Stimulated activated naive CD8-positive, alpha-beta T cell treated with anti-CD3 and anti-CD28 coated beads, Interleukin-15, Interleukin-2, amounts not matched to agents 100 U/mL and 50 U/mL, for 24 hours (primary cell): ENCODE measurements around the gene SIRPA.
"Not testable (repeated sequence)": the region's sequence is repeated elsewhere in the genome, so short reads cannot be mapped to it uniquely, and the experiment has no call there.

Experiments
- ATAC-seq: fragments of 150-1000 bp; cut with Tn5 transposase; one replicate; pipeline ENCODE4 v1.10.0; 2021
- DNase-seq: peaks from one replicate; pipeline ENCODE4 v3.0.0; 2021

The SIRPA gene

DNA sequence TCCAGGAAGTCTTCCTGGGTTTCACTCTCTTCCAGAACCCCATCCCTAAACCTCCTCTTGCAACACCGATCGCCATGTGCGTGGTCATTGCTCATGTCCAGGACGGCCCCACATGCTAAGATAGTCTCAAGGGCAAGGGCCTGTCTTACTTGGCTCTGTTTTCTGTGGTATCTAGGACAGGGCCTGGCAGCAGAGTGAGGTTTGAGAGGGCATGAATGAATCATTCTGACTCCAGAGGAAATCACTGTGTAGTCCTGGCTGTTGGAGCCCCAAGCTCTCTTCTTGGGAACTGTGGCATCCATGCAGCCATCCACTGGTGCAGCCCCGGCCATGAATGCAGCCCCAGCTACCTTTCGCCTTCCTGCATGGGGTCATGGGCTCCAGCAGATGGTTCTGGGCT, 12.4 kb downstream of the SIRPA start:
- no peak for DNase-seq
- ATAC-seq = no peak

GRCh38 chr20:1908191-1908590, 13.0 kb downstream of the SIRPA start:
- no peak for DNase-seq
- peak; percentile 7 for ATAC-seq

DNA sequence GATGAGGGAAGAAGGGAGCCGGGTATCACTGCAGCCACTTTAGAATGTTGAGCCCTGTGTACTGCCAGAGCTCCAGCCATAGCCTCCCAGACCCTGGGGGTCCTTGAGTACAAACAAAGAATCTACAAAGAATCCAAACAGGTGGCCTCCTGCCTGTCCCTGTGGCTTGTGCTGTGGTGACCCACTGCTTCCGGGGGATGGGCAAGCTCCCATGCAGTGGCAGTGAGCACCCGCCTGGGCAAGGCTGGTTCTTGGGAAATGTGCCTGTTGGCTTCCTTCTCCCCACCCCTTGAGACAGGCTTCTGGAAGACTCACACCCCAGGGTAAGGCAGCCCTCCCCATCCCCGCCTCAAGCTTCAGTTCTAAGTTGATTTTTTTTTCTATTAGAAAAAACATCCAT, 13.9 kb downstream of the SIRPA start:
- DNase-seq (no peak), ATAC-seq (no peak)

DNA sequence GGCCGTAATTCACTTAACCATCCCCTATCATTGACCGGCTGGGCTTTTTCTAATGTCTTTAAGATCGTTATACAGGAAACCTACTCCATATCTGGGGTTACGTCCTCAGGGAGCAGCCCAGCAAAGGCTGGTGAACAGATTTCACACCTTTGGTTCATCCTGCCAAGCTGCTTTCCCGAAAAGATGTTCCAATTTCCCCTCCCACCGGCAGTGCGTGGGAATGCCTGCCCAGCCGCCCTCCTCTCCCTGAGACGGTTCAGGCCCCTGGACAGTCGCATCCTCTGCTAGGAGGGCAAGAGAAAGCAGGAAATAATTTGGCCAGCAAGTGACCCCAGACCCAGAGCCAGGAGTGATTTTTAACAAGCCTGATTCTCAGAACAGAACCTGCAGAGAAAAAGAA, 16.3 kb downstream of the SIRPA start:
- no peak for DNase-seq
- no peak for ATAC-seq

GRCh38 chr20:1912053-1912452, 16.8 kb downstream of the SIRPA start:
- ATAC-seq (no peak), DNase-seq (no peak)

DNA sequence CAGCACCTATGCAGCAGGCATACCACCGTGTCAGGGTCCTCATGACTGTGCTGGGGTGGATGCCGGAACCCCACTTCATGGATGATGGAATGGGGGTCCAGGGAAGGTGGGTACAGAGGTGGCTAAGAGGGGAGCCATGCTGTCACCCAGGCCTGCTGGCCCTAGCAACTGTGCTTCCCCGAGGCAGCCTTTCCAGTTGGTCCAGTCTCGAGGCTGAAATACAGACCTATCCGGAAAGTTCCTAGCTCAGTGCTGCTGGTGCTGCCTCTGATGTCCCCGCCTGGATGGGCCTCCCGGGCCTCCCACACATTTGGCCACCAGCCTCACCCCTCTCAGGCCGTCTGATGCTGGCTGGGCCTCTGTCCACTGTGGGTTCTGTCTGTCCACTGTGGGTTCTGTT, 17.4 kb downstream of the SIRPA start:
- DNase-seq (no peak), ATAC-seq (no peak)

DNA sequence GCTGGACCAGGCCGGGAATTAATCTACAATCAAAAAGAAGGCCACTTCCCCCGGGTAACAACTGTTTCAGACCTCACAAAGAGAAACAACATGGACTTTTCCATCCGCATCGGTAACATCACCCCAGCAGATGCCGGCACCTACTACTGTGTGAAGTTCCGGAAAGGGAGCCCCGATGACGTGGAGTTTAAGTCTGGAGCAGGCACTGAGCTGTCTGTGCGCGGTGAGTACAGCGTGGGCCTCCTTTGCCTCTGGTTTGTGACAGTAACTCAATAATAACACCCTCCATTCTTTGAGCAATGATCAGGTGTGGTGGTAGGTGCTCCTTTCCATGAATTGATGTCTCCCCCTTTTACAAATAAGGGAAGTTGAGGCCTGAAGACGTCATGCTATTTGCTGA, 20.0 kb downstream of the SIRPA start:
- ATAC-seq, DNase-seq: not testable (repeated sequence)

- DNase-seq (no peak), ATAC-seq (no peak)
These were observed 20.5 kb downstream of the SIRPA start for GRCh38 chr20:1915725-1916124.

- DNase-seq (no peak), ATAC-seq (no peak)
These were observed 22.6 kb downstream of the SIRPA start for GRCh38 chr20:1917786-1918185.

DNA sequence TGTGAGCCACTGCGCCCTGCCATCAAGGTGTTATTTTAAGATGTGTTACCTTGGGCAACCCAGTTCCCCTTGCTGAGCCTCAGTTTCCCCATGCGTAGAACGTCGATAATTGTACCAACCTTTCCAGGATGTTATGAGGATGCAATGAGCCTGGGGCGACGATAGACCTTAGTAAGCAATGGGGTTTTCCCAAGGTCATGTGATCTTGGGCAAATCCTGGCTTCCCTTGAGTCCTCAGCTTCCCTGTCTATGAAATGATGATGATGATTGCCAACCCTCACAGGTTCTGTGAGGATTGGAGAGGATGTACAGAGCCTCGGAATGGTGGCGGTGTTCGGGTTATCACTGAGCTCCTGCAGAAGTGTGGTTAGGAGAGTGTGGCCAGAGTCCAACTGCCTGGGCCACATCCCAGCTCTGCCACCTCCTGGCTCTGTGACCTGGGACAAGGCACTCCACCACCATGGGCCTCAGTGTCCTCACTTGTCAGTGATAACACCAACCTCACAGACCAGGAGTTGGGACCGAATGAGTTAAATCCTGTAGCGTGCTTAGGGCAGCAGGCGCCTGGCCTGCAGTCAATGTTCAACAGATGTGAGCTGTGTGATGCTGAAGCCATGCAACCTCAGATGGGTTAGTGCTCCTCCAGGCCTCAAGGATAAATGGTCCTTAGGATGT, 23.4 kb downstream of the SIRPA start:
- no peak for ATAC-seq
- no peak for DNase-seq

DNA sequence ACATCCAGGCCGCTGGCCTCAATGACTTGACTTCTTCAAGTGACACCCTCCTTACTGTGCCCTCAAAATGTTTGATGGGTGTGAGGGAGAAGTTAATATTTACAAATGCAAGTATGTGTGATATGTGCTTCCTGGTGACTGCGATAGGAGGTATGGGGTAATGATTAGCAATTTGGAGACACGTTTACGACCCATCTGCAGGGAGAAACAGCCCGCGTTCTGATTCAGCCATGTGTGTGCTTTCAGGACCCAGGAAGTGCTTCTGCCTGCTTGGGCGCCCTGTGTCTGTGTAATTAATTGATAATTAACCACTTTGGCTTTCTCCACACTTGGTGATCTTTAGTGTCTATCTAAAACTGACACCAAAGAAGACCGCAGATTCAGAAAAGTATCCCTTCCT, 25.0 kb downstream of the SIRPA start:
- no peak for ATAC-seq

DNA sequence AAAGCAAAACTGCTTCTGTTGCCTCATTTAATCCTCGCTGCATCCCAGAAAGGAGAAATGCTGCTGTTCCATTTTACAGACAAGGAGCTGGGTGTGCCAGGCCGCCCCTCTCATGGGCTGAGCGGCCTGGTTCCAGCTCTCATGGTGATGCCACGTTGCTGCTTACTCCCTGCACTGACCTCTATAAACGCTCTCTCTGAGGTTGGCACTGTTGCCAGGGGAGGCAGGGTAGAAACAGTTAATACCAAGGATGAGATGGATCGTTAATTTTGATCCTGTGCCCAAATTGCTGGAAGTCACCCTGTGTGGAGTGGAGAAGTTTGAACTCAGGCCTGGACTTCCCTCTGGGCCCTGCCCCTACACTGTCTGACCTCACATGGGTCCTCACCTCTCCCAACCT, 25.6 kb downstream of the SIRPA start:
- DNase-seq (no peak), ATAC-seq (no peak)

More for the DNA sequence above, 25.0 kb downstream of the SIRPA start:
- DNase-seq = no peak

DNA sequence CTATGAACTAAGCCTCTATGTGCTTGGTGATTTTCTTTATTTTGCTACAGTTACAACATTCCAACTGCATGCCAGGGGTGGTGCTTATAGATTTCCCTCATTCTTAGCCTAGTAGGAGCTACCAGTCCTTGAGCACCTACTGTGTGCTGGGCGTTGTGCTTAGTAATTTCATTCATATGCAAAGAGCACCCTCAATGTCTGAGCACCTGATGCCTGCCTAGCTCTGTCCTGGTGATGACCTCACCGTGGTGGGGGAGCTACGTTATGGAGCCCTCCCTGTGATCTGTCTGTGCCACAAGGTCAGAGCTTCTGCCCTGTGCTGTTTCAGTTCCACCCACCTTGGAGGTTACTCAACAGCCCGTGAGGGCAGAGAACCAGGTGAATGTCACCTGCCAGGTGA, 26.8 kb downstream of the SIRPA start:
- not testable (repeated sequence) for DNase-seq, ATAC-seq

DNA sequence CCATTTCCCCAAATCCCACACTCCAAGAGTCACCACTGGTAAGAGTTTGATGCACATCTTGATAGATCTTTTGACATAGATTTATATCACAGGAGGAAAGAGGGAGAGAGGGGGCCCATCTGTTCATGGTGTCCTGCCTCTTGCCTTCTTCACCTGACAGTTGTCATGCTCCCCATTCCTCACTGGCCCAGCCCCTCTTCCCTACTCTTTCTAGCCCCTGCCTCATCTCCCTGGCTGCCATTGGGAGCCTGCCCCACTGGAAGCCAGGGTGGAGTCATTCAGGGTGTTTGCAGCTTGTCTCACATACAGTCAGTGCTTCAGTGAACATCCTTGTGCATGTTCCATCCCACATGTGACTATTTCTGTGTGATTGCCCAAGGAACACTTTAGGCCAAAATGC, 27.6 kb downstream of the SIRPA start:
- ATAC-seq = no peak
- DNase-seq = no peak

- no peak for DNase-seq
- no peak for ATAC-seq
These were observed 30.0 kb downstream of the SIRPA start for GRCh38 chr20:1924910-1925861.

GRCh38 chr20:1926237-1926636, 31.0 kb downstream of the SIRPA start:
- DNase-seq = no peak
- no peak for ATAC-seq

GRCh38 chr20:1927217-1927616, 32.0 kb downstream of the SIRPA start:
- DNase-seq = no peak
- no peak for ATAC-seq

GRCh38 chr20:1928154-1928553, 32.9 kb downstream of the SIRPA start:
- DNase-seq (no peak), ATAC-seq (no peak)

- no peak for DNase-seq
- no peak for ATAC-seq
These were observed 33.6 kb downstream of the SIRPA start for GRCh38 chr20:1928782-1929181.

DNA sequence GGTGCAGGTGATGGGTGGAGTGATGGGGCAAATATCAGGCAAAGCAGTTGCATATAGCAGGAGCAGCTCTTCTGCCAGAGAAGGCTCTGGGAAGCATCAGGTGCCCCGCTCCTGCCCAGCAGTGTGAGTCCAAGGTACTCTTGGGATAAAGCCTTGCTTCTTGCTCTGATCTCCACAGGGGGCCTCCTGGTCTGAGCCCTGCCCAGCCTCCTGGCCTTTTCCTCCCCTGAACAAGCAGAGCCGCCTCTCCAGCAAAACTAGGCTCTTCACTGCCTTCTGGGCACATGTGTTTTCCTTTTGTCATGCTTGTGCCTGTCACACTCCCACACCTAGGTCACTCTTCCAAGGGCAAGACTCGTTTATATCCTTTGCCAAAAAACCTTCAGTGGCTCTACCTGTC, 34.3 kb downstream of the SIRPA start:
- ATAC-seq = no peak
- no peak for DNase-seq

GRCh38 chr20:1930165-1930564, 35.0 kb downstream of the SIRPA start:
- ATAC-seq = no peak
- no peak for DNase-seq

DNA sequence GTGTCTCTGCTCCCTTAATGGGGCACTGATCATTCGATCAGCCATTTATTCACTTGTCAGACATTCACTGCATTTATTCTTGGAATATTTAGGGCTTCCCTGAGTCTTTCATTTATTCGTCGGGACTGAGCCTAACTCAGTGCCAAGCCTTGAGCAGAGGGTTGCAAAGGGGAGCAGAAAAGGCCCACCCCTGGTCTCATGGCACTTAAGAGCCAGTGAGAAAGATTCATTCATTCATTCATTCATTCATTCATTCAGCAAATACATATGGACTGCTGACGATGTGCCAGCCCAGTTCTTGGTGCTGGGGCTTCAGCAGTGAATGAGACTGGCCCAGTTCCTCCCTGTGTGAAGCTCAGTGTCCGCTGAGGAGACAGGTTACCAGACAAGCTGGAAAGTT, 36.6 kb downstream of the SIRPA start:
- ATAC-seq = no peak
- DNase-seq = no peak

DNA sequence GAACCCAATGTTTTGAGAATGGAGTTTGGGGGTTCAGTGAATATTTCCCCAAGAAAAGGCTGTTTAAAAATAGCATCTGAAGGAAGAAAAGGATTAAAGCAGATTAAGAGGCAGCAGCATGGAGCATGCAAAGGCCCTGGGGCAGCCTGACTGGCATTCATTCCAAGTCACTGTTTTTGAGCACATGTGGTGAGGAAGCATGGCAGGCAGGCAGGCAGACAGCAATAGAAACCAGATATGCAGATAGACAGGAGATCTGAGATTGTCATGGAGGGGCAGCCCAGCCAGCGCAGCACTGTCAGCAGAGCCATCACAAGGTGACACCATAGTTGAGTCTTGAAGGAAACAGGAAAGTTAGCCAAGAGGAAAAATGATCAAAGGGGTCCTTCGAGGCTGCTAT, 37.8 kb downstream of the SIRPA start:
- ATAC-seq (no peak), DNase-seq (no peak)

GRCh38 chr20:1933465-1933870, 38.3 kb downstream of the SIRPA start:
- DNase-seq (no peak), ATAC-seq (no peak)
